Coronary artery (tissue), 2 donors: ENCODE results near the gene JHY.

Source experiments
- DNase-seq: peaks from one replicate; pipeline ENCODE4 v3.0.0-alpha.2; 2017; ENCODE audit warnings: low spot score
- H3K27ac ChIP-seq, 2 donors: fragments of 200-600 bp; sonication (generic); one replicate each; pipeline ENCODE4 v1.5.1; 2016 to 2019
- H3K4me3 ChIP-seq: fragments of 200-600 bp; sonication (generic); 2 replicates; pipeline ENCODE4 v1.5.1; 2016; ENCODE audit warnings: mild to moderate bottlenecking, moderate library complexity
- TF ChIP-seq, protein P1 (sequence below): fragments of 200-600 bp; sonication (generic); IDR thresholded peaks from one replicate; pipeline ENCODE4 v1.5.1; 2019; ENCODE audit warnings: antibody characterized with exemption

JHY gene

DNA sequence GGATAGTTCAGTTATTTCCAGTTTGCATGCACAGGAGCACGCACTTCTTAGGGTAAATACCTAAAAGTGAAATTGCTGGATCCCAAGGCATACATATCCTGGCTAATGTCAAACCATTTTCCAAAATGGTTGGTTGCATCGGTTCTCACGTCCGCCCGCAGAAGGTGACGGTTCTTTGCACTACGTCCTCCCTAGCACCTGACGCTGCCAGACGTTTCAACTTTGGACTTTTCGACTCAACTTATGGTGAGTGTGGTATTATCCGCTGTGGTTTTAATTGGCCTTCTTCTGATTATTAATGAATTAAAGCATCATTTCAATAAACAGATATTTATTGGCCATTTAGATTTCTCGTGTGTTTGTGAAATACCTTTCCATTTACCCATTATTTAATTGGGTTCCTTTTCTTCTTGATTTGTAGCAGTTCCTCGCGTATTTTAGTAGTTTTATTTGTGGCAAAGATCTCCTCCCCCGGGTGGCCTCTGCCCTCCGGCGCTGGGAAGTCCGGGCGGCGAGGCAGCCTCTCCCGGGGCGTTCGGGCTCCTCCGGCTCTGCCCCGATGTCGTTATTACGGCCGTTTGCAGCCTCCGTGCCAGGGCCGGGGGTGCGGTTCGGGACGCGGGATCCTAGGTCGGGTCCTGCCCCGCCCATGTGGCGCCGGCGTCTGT lies at the start of gene JHY:
Gene JHY (plus strand): TSS at position 571 of the 668 bp plus-strand sequence. CDS start 3,091 bp downstream, outside the sequence.
- peak; percentile 78 for DNase-seq
- peak within 1 kb of the TSS; percentile 89 for H3K4me3 ChIP-seq
- TF ChIP-seq, protein P1, sequence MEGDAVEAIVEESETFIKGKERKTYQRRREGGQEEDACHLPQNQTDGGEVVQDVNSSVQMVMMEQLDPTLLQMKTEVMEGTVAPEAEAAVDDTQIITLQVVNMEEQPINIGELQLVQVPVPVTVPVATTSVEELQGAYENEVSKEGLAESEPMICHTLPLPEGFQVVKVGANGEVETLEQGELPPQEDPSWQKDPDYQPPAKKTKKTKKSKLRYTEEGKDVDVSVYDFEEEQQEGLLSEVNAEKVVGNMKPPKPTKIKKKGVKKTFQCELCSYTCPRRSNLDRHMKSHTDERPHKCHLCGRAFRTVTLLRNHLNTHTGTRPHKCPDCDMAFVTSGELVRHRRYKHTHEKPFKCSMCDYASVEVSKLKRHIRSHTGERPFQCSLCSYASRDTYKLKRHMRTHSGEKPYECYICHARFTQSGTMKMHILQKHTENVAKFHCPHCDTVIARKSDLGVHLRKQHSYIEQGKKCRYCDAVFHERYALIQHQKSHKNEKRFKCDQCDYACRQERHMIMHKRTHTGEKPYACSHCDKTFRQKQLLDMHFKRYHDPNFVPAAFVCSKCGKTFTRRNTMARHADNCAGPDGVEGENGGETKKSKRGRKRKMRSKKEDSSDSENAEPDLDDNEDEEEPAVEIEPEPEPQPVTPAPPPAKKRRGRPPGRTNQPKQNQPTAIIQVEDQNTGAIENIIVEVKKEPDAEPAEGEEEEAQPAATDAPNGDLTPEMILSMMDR, result no peak
- peak within 1 kb of the TSS; percentile 83 to 90 for H3K27ac ChIP-seq

DNA sequence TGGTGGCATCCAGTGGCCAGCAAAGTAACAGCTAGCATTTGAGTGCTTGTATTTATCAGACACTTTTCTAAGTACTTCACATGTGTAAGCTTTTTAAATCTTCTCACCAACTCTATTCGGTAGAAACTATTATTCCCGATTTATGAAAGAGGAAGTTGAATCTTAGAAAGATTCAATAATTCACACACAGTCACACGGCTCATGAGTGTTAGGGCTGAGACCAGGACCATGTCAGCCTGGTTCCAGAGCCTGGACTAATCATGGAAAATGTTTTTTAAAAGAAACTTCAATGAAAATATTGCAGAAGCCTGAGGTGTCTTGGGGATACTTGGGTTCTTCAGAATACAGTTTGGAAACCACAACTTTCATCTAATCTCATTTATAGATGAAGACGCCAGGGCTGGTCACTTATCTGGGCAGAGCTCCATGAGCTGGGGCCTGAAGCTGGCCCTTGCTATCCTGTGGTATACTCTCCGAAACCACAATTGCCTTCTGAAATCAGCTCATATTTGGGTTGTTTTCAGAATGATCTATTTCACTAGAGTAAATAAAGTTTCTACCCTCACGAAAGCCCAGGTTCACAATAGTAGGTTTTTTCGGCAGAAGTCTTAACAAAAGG lies 48.6 kb upstream of the JHY start:
- no peak overlapping the region for H3K4me3 ChIP-seq

DNA sequence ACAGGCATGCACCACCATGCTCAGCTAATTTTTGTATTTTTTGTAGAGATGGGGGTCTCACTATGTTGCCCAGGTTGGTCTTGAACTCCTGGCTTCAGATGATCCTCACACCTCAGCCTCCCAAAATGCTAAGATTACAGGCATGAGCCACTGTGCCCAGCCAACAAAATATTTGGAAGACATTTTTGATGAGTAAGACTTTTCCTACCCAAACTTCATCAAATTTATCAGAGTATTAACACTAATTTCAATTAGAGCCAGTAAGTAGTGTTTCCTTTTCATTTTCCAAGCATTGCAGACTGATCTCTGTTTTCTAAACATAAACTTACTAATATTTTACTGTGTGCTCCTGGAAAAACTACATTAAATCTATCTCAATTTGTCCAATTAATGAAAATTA lies 45.6 kb upstream of the JHY start:
- DNase-seq, result no peak
- H3K4me3 ChIP-seq, result no peak overlapping the region
- no peak overlapping the region for H3K27ac ChIP-seq
- TF ChIP-seq, protein P1, result no peak

More for the DNA sequence above, 48.6 kb upstream of the JHY start:
- DNase-seq, result no peak
- no peak overlapping the region for H3K27ac ChIP-seq
- TF ChIP-seq, protein P1, result no peak

DNA sequence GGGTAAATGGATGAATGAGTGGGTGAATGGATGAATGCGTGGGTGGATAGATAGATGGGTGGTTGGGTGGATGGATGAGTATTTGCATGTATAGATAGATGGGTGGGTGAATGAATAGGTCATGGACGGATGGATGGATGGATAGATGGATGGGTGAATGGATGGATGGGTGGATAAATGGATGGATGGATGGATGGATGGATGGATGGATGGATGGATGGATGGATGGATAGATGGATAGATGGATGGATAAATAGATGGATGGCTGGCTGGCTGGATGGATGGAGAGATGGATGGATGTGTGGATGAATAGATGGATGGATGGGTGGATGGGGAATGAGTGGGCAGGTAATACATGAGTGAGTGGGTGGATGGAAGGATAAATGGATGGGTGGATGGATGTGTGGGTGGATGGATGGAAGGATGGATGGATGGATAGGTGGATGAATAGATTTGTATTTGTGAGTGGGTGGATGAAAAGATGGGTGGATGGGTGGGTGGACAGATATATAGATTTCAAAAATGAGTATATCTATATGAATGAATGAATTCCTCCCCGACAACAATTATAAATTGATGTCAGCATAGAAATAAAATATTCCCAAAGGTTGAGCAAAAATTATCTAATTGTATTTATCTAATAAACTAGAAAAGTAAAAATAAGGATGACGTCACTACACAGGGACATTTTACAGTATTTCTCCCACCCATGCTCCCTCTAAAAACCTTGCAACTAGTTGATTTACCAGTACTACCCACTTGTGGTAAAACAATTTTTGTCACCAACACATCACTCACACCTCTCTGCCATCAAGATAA lies 44.8 kb upstream of the JHY start:
- Histone ChIP-seq H3K27ac (no peak overlapping the region), H3K4me3 (no peak overlapping the region)
- DNase-seq, result no peak
- TF ChIP-seq, protein P1, result no peak

DNA sequence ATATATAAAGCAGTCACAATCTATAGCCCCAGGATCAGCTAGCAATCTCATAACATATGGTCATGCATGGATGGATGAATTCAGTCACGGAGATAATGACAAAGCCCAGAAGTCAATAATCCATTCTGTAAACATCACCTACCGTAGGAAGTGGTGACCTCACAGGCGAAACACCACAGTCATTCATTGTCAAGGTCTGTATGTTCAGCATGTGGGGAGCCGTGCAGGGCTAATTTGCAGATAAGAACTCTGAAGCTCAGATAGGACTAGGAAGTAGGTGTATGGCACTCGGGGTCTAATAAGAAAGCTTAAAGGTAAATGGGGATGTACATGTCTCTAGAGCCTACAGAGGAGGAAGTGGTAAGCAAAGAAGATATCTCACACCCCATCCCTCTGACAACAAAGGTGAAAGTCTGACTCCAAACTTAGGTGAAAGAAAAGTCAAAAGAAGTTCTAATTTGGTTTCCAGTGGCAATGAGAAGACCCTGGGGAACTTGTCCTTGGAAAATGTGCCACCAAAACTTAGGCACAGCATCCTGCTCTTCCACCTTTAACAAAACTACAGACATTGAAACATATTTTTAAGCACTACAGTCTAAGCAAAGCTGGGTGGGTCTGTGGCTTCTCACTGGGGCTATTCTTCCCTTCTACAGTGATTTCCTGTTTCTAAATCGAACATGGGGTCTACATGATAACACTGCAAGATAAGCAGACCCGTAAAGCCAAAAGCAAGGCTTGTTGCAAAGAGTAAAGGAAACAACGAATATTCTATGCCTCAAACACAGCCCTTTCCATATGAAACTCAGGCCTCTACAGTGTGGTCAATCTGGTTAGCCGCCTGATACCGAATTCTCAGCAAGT lies 39.0 kb upstream of the JHY start:
- H3K27ac ChIP-seq, result no peak overlapping the region
- TF ChIP-seq, protein P1, result no peak
- H3K4me3 ChIP-seq, result no peak overlapping the region
- no peak for DNase-seq

DNA sequence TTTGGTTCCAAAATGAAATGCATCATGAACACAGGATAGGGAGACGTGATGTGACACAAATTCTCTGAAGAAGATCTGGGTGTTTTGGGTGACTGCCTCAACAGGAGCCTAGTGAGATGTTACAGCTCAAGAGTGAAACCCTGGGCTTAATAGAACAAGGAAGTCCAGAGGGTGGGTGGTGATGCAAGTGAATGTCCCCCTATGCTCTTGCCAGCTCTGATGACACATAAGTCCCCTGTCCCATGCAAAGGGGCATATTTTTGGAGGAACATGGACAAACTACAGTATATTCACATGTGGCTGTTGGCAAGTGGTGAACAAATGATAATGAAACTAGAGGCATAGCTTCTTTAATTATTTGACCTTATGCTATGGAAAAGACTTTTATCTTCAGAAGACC lies 35.1 kb upstream of the JHY start:
- DNase-seq, result no peak
- Histone ChIP-seq H3K27ac (no peak overlapping the region), H3K4me3 (no peak overlapping the region)
- TF ChIP-seq, protein P1, result no peak
